Measurements from ENCODE around the gene GPR142. TPM values are rescaled to one million over a fixed set of nuclear protein-coding genes. Genes with fewer than 3 reads are reported as not detected.

GPR142 gene
- total RNA-seq, 1 experiment from 2014 or later: not detected

GRCh38 chr17:74359916-74360315 is 7.4 kb upstream of the GPR142 start (continued):
- TF ChIP-seq HMGA2 (CRISPR knock-in tag; IDR thresholded peaks at IDR 0.05) (no peak), RELA (CRISPR knock-in tag; IDR thresholded peaks at IDR 0.05; ENCODE audit: borderline replicate concordance) (no peak), EMX1 (CRISPR knock-in tag; IDR thresholded peaks at IDR 0.05) (no peak), ATF3 (CRISPR knock-in tag; conservative IDR thresholded peaks at IDR 0.05) (no peak), TEAD4 (CRISPR knock-in tag; IDR thresholded peaks at IDR 0.05) (no peak), MLX (CRISPR knock-in tag; IDR thresholded peaks at IDR 0.05) (no peak), TCF7 (CRISPR knock-in tag; IDR thresholded peaks at IDR 0.05; ENCODE audit: low read depth) (no peak), PREB (CRISPR knock-in tag; IDR thresholded peaks at IDR 0.05; ENCODE audit: borderline replicate concordance) (no peak), OVOL2 (CRISPR knock-in tag; IDR thresholded peaks at IDR 0.05; ENCODE audit: borderline replicate concordance) (no peak), SMAD4 (CRISPR knock-in tag; IDR thresholded peaks at IDR 0.05) (no peak), CREB1 (CRISPR knock-in tag; IDR thresholded peaks at IDR 0.05) (no peak), MAX (CRISPR knock-in tag; IDR thresholded peaks at IDR 0.05) (no peak)

GRCh38 chr17:74360899-74361229 is 6.4 kb upstream of the GPR142 start:
- Mint-ChIP-seq H3K27me3 (ENCODE audit: low read depth) (peaks cover 20% of the 10 kb centered on the region), H3K4me3 (peak overlapping the region; percentile 59), H3K27ac (no peak overlapping the region; the same call in 1 of the 2 replicates), H3K4me1 (peaks cover 31% of the 10 kb centered on the region), H3K36me3 (no peaks in the 10 kb centered on the region), H3K9me3 (0 out of 2 replicates have a peak, but pooled peaks cover 5% of the 10 kb centered on the region)
- ATAC-seq (no peak), DNase-seq (ENCODE audit: low spot score) (no peak)
- no peak for TF ChIP-seq ZNF671 (CRISPR knock-in tag; IDR thresholded peaks at IDR 0.05)
- TF ChIP-seq ZBTB21 (CRISPR knock-in tag; IDR thresholded peaks at IDR 0.05; ENCODE audit: borderline replicate concordance): 0 out of 2 replicates have a peak, but pooled peaks have one; percentile 21
- ChIA-PET POLR2A (interaction anchor here (0.6 to 1.5 kb wide), 2 partner anchors 9 to 155 kb away, joined by 3 to 11 read pairs; no protein-coding TSS in a partner anchor), CTCF (interaction anchor here (0.5 to 4.4 kb wide), 43 partner anchors 9 to 654 kb away, joined by 3 to 60 read pairs (median 4); partner anchors contain the start of genes CD300A and TTYH2)

GRCh38 chr17:74361230-74362068 is 5.9 kb upstream of the GPR142 start, which contains the start of gene BTBD17:
Gene BTBD17, minus strand, starts transcription at chr17:74361868. Its CDS starts 49 bp downstream, at chr17:74361819.
- Mint-ChIP-seq H3K27me3 (ENCODE audit: low read depth) (peaks cover 14% of the 10 kb centered on the region), H3K9me3 (0 out of 2 replicates have a peak, but pooled peaks cover 5% of the 10 kb centered on the region), H3K4me1 (peaks cover 31% of the 10 kb centered on the region), H3K27ac (no peak within 1 kb of the TSS; the same call in 1 of the 2 replicates), H3K36me3 (no peaks in the 10 kb centered on the region), H3K4me3 (peak within 1 kb of the TSS; percentile 59)
- POLR2A ChIA-PET: interaction anchor here (0.6 to 1.5 kb wide), 5 partner anchors 10 to 170 kb away, joined by 3 to 11 read pairs (median 4); no protein-coding TSS in a partner anchor
- DNase-seq (ENCODE audit: low spot score): peak; percentile 87
- ATAC-seq: peak; percentile 83
- CTCF ChIA-PET: interaction anchor here (0.5 to 4.4 kb wide), 47 partner anchors 9 to 653 kb away, joined by 3 to 60 read pairs (median 4); partner anchors contain the start of genes CD300A and TTYH2
- TF ChIP-seq USF2 (CRISPR knock-in tag; IDR thresholded peaks at IDR 0.05) (0 out of 2 replicates have a peak, but pooled peaks have one; percentile 4), NR2C2 (CRISPR knock-in tag; IDR thresholded peaks at IDR 0.05) (no peak), KAT7 (CRISPR knock-in tag; IDR thresholded peaks at IDR 0.05; ENCODE audit: borderline replicate concordance) (0 out of 2 replicates have a peak, but pooled peaks have one; percentile 30), E2F1 (CRISPR knock-in tag; IDR thresholded peaks at IDR 0.05) (no peak), FOXP1 (CRISPR knock-in tag; IDR thresholded peaks at IDR 0.05; ENCODE audit: borderline replicate concordance) (peak; percentile 14; the same call in 1 of the 2 replicates), ZNF281 (CRISPR knock-in tag; IDR thresholded peaks at IDR 0.05) (peak; percentile 75; the same call in 1 of the 2 replicates), ZNF512 (CRISPR knock-in tag; IDR thresholded peaks at IDR 0.05; ENCODE audit: borderline replicate concordance) (0 out of 2 replicates have a peak, but pooled peaks have one; percentile 58), NFYB (CRISPR knock-in tag; conservative IDR thresholded peaks at IDR 0.05; ENCODE audit: low read depth) (peak; percentile 35), NFE2L1 (CRISPR knock-in tag; IDR thresholded peaks at IDR 0.05) (peak; percentile 44; the same call in 1 of the 2 replicates), RELA (CRISPR knock-in tag; IDR thresholded peaks at IDR 0.05; ENCODE audit: borderline replicate concordance) (no peak)
